WTC11 (cell line): Measurements from ENCODE around the gene HUS1.

Experiments
- CBFB ChIP-seq: sonication (generic); formaldehyde crosslinking; IDR thresholded peaks from 2 replicates; pipeline ENCODE4 v1.8.1; 2022; ENCODE audit warnings: mild to moderate bottlenecking, low read depth, missing genetic modification reagents
- CDX4 ChIP-seq: fragments of 250-450 bp; sonication (Bioruptor Pico); IDR thresholded peaks from 2 replicates; pipeline ENCODE4 v1.9.0; 2021; ENCODE audit warnings: moderate library complexity, mild to moderate bottlenecking, inconsistent platforms, borderline replicate concordance
- EMX1 ChIP-seq: fragments of 250-450 bp; sonication (Bioruptor Pico); IDR thresholded peaks from 2 replicates; pipeline ENCODE4 v1.8.0; 2021; ENCODE audit warnings: mild to moderate bottlenecking
- IRF2 ChIP-seq: sonication (generic); formaldehyde crosslinking; IDR thresholded peaks from 2 replicates; pipeline ENCODE4 v1.8.0; 2022; ENCODE audit warnings: low read depth, missing genetic modification reagents, borderline replicate concordance
- MAX ChIP-seq: sonication (generic); formaldehyde crosslinking; IDR thresholded peaks from 2 replicates; pipeline ENCODE4 v1.8.0; 2022; ENCODE audit warnings: mild to moderate bottlenecking, missing genetic modification reagents
- MLX ChIP-seq: sonication (generic); formaldehyde crosslinking; IDR thresholded peaks from 2 replicates; pipeline ENCODE4 v1.8.1; 2023; ENCODE audit warnings: mild to moderate bottlenecking, missing genetic modification reagents, moderate library complexity
- NFYB ChIP-seq: sonication (generic); formaldehyde crosslinking; conservative IDR thresholded peaks from 2 replicates; pipeline ENCODE4 v1.8.0; 2022; ENCODE audit warnings: low read depth, missing genetic modification reagents
- NR1H2 ChIP-seq: sonication (generic); formaldehyde crosslinking; IDR thresholded peaks from 2 replicates; pipeline ENCODE4 v1.9.0; 2021; ENCODE audit warnings: mild to moderate bottlenecking, moderate library complexity, missing genetic modification reagents
- TF ChIP-seq, protein P1 (sequence below): fragments of 200-600 bp; IDR thresholded peaks from 2 replicates; pipeline ENCODE4 v1.8.0; 2022; ENCODE audit warnings: antibody characterized with exemption
- TF ChIP-seq, protein P2 (sequence below): sonication (generic); formaldehyde crosslinking; IDR thresholded peaks from 2 replicates; pipeline ENCODE4 v1.8.1; 2022; ENCODE audit warnings: low read depth, mild to moderate bottlenecking, moderate library complexity, missing genetic modification reagents, borderline replicate concordance

GRCh38 chr7:47944536-47945260 is 34.7 kb downstream of the HUS1 start:
- TF ChIP-seq, protein P1, sequence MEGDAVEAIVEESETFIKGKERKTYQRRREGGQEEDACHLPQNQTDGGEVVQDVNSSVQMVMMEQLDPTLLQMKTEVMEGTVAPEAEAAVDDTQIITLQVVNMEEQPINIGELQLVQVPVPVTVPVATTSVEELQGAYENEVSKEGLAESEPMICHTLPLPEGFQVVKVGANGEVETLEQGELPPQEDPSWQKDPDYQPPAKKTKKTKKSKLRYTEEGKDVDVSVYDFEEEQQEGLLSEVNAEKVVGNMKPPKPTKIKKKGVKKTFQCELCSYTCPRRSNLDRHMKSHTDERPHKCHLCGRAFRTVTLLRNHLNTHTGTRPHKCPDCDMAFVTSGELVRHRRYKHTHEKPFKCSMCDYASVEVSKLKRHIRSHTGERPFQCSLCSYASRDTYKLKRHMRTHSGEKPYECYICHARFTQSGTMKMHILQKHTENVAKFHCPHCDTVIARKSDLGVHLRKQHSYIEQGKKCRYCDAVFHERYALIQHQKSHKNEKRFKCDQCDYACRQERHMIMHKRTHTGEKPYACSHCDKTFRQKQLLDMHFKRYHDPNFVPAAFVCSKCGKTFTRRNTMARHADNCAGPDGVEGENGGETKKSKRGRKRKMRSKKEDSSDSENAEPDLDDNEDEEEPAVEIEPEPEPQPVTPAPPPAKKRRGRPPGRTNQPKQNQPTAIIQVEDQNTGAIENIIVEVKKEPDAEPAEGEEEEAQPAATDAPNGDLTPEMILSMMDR = no peak; the same call in 1 of the 2 replicates
- TF ChIP-seq IRF2 (no peak), NFYB (CRISPR knock-in tag) (no peak), MLX (CRISPR knock-in tag) (no peak), CBFB (CRISPR knock-in tag) (no peak), CDX4 (CRISPR knock-in tag) (no peak), EMX1 (CRISPR knock-in tag) (no peak), MAX (CRISPR knock-in tag) (no peak), NR1H2 (no peak)
- TF ChIP-seq, protein P2, sequence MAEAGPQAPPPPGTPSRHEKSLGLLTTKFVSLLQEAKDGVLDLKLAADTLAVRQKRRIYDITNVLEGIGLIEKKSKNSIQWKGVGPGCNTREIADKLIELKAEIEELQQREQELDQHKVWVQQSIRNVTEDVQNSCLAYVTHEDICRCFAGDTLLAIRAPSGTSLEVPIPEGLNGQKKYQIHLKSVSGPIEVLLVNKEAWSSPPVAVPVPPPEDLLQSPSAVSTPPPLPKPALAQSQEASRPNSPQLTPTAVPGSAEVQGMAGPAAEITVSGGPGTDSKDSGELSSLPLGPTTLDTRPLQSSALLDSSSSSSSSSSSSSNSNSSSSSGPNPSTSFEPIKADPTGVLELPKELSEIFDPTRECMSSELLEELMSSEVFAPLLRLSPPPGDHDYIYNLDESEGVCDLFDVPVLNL (CRISPR knock-in tag) = no peak
